ENCODE results near the gene CBR1.

CBR1 gene

DNA sequence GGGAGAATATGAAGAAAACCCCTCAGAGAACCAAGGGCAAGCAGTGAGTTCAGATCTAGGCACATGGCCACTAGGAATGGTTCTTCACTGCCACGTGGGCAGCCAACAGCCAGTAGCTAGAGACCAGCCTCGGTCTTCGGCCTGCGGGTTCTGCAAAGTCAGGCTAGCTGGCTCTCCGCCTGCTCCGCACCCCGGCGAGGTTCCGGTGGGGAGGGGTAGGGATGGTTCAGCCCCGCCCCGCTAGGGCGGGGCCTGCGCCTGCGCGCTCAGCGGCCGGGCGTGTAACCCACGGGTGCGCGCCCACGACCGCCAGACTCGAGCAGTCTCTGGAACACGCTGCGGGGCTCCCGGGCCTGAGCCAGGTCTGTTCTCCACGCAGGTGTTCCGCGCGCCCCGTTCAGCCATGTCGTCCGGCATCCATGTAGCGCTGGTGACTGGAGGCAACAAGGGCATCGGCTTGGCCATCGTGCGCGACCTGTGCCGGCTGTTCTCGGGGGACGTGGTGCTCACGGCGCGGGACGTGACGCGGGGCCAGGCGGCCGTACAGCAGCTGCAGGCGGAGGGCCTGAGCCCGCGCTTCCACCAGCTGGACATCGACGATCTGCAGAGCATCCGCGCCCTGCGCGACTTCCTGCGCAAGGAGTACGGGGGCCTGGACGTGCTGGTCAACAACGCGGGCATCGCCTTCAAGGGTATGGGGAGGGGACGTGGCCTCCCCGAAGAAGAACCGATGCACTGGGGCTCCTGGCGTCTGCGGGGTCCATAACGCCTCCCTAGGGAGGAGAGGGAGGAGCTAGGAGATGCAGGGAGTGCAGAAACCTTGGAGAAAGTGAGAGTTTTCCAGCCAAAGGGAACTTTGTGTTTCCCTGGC, at the start of gene CBR1:
Gene CBR1 (plus strand): TSS at position 312 of the 871 bp plus-strand sequence. CDS start 92 bp downstream, at position 404.
- DNase-seq (ENCODE audit: low spot score): peak; percentile 83

DNA sequence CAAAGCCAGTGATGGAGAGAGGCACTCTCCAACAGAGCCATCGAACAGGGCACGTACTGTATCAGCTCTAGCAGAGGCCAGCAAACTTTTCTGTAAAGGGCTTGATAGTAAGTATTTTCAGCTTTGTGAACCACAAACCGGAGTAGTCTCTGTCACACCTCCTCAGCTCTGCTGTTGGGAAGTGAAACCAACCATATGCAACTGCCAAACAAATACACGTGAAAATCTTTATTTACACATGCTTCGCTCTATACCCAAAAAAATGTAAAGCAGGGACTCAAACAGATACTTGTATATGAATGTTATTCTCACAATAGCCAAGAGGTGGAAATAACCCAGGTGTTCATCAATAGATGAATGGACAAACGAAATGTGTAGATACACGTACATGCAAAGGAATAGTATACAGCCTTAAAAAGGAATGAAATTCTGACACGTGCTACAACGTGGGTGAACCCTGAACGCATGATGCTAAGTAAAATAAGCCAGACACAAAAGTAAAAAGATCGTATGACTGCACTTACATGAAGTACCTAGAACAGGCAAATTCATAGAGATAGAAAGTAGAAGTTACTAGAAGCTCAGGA, 48.5 kb upstream of the CBR1 start:
- peak; percentile 37 for DNase-seq (ENCODE audit: low spot score)

DNA sequence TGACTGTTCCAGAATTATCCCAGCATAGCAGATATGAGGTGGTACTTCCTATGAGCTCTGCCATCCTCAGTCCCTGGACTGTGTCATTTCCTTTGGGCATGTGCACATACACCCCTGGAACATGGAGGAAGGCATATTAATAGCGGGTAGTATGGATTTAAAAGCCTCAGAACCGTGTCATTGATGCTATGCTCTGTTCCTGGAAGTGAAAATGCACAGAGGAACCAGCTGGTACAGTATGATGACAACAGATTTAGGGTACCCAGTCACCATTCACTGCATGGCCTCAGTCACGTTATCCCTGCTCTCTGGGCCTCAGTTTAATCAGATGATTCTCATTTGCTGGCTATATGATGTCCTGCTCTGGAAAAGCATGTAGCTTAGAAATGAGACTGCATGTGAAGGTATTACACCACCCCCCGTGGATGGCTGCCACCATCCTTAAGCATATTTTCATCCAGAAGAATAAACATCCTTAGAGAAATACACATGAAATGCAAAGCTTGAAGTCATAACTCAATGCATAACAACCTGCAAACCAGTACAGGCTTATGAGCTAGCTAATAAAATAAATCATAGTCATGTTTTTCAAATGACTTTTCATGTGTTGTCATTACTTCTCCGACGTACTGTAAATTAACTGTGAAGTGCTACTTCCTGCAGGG, 47.3 kb upstream of the CBR1 start:
- DNase-seq (ENCODE audit: low spot score): no peak

DNA sequence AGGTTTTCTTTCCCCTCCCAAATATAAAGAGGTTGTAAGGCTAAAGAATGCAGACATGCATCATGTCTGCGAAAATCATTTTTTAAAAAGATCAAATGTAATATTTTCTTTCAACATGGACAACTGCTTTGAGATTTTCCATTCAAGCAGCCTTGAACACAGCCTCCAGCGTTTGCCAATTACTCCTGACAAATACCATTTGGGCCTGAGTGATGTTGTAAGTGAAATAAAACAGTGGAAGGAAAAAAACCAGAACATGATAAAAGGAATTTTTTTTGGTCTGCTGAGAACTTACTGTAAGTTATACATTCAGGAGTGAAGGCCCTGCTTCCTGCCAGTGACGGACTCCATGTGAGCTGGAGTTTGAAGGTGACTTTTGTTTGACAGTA, 46.7 kb upstream of the CBR1 start:
- no peak for DNase-seq (ENCODE audit: low spot score)

DNA sequence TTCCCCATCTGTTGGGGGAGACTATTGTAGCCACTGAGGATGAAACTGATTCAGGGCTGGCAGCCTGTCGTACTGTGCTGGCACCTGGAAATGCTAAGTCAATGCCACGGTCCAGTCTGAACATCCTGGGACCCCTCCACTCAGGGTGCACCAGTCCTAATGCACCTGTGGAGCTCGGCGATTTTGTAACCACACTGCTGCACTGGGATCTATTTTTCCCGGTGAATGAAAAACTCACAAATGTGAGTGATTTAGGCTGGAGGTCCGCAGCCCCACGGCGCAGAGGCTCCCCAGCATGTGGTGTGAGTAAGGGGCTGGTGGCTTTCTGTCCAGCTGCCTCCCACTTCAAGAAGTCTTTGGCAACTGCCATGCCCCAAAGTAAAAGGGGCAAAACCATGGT, 45.0 kb upstream of the CBR1 start:
- no peak for DNase-seq (ENCODE audit: low spot score)

DNA sequence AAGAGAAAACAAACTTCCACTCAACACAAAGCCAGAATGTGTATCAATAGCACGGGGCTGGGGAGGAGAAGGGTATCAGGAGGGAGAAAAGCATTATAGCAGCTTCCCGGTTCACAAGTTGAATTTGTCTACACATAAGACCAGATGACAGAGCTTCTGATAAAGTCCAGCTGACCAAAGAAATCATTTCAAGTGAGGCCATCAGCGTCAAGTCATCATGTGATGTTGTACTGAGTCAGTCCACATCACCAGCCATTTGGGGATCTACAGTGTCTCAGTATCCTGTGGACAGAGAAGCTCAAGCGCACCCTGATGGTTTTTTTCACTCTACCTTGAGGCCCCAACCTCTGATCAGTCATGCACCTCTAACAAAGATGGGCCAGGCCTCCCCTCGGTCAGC, 42.5 kb upstream of the CBR1 start:
- no peak for DNase-seq (ENCODE audit: low spot score)

DNA sequence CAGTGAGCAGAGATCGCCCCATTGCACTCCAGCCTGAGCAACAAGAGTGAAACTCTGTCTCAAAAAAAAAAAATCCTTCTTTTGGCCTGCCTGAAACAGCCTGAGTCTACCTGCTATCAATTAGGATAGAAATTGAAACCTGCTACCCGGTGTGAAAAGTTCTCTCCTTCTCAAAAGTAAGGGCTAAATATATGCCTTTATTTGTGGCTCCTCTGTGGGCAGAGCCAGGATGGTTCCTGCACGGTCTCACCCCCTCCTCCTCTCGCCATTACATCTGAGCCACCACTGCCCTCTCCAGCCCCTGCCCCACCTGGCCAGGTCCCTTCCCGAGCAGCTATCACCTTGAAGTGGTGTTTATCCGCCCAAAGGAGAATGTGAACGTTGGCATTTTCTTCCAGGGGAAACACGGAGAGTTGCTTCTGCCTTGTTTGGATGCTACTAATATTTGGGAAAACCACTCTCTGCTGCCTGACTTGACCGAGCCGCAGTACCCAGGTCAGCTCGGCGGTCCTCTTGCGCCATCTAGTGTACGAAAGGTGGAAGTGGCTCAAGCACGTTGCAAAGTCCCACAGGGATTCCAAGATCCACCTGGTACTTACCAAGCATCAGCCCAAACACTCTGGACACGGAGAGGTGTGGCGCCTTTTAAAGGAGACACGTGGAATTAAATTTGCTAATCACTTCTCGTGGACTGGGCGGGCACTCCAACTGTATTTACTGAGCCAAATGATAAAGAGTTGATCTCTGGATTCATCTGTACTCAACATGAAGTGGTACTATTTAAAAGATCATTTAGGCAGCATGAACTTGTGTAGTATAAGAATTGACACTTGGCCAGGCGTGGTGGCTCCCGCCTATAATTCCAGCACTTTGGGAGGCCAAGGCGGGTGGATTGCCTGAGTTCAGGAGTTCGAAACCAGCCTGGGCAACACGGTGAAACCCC, 41.4 kb upstream of the CBR1 start:
- peak; percentile 75 for DNase-seq (ENCODE audit: low spot score)

DNA sequence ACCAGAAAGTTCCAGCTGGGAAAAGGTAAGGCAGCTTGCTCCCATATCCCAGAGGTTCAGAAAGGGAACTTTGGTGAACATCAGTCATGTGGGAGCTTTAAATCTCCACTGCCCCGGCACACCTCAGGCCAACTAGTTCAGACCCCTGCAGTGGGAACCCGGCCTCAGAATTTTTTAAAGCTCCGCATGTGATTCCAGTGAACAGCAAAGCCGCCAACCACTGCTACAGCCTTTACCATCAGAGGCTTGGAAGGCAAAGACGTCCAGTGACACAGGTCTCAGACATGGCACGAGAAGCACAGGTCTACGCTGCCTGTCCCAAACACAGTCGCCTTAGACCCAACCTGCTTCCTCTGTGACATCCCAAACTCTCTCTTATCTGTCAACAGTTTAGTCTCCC, 40.5 kb upstream of the CBR1 start:
- no peak for DNase-seq (ENCODE audit: low spot score)

DNA sequence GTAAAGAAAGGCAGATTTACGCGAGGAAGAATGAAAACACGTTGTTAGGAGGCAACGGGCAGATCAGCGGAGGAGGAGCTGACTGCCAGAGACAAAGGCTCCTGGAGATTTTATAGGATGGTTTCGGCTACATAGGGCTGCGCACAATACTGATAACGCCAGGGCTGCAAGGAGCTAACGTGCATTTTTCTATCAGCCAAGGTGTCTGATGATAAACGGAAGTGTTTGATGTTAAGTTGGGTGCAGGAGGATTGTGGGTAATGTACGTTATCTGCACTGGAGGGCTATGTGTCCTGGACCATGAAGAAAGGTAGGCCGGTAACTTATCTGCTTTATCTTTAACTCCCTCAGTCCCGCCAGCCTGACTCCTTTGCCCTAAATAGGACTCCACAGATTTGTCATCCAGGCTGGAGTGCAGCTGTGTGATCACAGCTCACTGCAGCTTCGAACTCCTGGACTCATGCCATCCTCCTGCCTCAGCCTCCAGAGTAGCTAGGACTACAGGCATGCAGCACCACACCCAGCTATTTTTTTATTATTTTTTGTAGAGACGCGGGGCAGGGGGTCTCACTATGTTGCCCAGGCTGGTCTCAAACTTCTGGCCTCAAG, 39.1 kb upstream of the CBR1 start:
- no peak for DNase-seq (ENCODE audit: low spot score)

DNA sequence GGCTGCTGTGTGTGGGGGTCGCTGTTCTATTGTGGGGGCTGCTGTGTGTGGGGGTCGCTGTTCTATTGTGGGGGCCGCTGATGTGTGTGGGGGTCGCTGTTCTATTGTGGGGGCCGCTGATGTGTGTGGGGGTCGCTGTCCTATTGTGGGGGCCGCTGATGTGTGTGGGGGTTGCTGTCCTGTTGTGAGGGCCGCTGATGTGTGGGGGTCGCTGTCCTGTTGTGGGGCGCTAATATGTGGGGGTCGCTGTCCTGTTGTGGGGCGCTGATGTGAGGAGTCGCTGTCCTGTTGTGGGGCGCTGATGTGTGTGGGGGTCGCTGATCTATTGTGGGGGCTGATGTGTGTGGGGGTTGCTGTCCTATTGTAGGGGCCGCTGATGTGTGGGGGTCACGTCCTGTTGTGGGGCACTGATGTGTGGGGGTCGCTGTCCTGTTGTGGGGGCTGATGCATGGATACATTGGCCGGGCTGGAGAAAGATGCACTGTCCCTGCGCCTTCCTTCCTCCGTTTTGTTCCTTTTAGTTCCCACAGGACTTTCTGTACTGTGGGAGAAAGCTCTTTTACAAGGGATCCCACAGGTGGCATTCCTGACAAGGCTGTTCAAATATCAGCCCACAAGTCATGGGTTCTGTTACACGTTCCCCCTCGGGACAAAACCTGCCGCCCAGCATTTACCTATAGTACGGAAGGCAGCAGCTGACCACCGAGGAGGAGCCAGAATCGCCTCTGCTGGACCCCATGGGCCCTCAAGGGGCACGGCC, 37.0 kb upstream of the CBR1 start:
- no peak for DNase-seq (ENCODE audit: low spot score)

DNA sequence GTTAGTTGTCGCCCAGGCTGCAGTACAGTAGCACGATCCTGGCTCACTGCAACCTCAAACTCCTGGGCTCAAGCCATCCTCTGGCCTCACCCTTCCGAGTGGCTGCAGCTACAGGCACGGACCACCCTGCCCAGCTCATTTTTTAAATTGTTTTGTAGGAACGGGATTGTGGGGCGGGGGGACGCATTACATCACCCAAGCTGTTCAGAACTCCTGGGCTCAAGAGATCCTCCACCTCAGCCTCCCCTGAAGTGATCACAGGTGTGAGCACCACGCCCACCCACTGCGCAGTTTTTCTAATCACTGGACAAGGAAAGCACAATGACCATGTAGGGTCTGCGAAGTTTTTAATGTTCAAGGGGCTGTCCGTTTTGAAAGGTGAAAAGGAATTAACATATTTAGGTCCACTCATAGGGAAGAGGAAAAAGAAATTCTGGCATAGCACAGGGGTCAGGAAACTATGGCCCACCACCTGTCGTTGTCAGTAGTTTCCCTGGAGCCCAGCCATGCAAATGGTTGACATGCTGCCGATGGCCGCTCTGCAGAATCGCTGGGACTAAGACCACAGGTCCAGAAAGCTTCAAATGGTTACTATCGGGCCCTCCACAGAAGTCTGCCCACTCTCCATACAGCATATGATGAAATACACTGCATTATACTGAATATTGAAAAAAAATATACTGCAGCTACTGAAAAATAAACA, 35.5 kb upstream of the CBR1 start:
- no peak for DNase-seq (ENCODE audit: low spot score)

DNA sequence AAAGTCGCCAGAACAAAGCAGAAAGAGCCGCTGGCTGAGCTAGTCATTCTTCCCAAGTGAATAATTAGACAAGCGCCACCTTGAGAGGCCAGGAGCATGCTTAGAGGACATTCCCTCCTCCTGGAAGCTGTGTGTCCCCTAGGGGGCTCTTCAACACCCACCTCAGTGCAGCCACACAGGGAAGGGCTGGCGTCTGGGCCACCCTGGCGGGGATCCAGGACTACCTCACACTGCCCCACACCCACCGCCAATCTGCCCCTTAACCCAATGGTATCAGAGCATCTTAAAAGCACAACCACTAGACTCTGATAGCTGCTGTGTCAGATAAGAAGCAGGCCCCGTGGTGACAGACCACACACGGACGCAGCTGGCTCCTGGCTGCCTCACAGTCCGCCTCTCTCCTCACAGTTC, 34.4 kb upstream of the CBR1 start:
- DNase-seq (ENCODE audit: low spot score): no peak

DNA sequence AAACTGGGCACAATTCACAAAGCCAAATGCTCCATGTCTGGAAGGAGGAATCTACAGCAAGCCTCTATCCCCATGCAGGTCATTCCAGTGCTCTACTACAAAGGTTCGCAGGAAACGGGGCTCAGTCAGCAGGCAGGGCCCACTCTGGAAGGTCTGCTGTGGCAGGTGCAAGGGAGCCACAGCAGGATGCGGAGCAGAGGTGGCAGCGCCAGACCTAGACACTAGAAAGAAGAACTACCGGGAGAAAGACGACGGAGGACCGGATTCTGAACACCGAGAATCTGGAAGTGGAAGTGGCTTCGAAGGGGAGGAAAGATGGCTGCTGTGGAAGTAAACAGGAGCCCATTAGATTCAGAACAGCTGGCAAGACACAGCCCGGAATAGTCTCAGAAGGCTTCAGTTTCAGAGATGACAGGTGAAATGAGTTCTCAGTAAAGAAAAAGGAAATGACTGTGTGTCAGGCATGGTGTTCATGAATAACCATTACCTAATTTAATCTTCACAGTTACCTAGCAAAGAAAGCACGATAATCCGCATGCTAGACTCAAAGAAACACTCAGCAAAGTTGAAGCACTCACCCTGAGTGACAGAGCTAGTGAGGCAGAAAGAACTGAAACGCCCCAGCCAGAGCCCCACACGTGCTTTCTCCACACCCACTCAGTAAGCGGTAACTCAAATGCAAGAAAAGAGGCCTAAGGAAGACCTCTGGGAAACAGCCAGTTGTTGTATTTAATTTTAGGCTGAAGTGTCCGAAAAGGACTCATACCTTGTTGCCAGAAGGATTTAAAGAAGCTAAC, 30.9 kb upstream of the CBR1 start:
- DNase-seq (ENCODE audit: low spot score): no peak

DNA sequence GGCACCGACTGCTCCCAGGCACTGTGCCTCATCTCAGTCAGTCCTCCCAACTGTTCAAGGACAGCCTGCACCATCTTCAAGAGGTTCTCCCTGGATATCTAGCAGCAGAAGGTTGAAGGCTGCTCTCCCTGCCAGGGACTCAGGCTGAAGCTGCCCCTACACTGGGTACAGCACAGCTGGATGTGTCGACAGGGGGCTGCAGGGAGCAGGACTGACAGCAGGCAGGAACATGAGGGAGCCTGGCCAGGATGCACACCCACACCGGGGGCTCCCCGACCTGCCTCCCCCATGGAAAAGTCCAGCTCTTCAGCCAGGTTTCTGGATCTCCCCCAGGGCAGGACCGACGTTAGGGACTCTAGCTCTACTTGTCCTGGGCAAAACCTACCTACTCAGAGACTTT, 30.0 kb upstream of the CBR1 start:
- no peak for DNase-seq (ENCODE audit: low spot score)

DNA sequence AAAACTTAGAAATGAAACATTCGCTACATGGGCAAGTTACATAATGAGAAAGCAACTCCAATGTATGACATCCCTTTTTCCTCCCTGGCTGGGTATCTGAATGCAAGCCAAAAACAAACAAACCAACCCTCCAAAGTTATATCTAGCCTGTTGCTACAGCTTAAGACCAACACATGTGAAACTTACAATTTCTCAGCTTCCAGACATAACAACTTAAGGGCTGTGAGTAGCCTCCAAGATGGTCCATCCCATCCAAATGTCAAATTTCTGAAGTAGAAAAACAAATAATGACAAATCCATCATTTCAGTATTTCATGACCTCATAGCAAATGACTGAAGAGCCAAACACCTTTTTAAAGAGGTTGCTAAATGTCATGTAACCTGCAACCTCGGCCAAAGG, 29.4 kb upstream of the CBR1 start:
- DNase-seq (ENCODE audit: low spot score): no peak

DNA sequence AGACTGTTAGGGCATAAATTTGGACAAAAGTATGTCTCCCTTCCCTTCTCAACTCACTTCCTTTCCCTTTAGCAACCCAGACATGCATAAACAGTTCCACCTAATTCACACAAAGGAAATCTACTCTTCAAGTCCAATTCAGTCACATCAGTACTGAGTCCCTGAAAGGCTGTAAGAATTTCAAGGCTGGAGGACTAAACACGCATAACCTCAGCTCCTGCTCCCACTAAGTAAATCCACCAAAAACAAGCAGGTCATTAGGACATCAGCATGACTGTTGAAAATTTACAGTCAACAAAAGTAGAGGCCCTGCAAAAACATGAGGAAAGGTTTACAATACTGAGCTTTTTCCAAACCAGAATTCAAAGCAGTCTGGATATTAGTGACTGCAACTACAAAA, 27.9 kb upstream of the CBR1 start:
- no peak for DNase-seq (ENCODE audit: low spot score)

DNA sequence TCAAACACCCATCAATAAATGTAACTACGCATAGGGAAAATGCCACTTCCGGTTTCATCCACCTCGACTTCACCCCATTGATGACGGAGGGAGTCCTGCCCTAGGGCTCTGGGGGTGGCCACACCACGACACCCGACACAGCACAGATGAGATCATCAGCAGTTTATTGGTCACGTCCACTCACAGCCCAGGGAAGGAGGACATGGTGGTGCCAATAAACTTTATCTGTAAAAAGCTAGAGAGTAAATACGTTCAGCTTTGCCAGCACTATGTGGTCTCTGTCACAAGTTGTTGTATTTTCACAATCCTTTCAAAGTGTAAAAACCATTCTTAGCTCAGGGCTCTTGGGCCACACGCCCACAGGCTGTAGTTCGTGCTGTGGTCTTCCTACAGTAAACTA, 25.8 kb upstream of the CBR1 start:
- DNase-seq (ENCODE audit: low spot score): no peak

DNA sequence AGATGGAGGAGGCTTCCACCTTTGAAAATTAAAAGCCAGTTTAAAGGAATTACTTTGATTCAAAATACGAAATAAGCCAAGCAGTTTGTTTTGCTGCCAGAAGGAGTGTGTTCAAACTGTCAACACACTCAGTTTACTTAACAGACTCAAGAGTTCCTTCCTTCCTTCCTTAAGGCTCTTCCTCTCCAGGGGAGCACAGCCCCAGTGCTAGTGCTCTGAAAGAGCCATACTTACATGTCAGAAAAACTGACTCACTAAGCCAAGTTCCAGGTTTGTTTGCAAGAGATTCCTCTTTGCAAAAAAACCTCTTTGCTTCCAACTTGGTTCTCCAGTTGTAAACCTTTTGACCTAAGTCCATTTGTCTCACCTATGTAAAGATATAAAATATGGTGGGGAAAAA, 23.8 kb upstream of the CBR1 start:
- no peak for DNase-seq (ENCODE audit: low spot score)

DNA sequence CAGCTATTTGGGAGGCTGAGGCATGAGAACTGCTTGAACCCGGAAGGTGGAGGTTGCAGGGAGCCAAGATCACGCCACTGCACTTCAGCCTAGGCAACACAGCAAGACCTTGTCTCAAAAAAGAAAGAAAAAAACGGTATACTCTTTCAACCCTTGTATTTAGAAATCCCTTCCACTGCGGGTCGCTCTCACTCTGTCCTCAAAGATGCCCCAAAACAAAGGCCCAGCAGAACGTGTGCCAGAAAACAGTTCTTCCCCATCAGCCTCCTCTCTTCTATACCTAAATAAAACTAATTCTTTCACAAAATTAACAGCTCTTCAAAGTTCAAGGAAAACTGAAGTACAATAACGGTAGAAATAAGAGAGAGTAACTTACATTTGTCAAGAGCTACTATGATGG, 22.7 kb upstream of the CBR1 start:
- DNase-seq (ENCODE audit: low spot score): no peak
